WTC11 (cell line): Measurements from ENCODE around the gene FCRLB. TPM values are rescaled to one million over a fixed set of nuclear protein-coding genes. Genes with fewer than 3 reads are reported as not detected.

Experiments used
- ATAC-seq: fragments of 200-7000 bp; cut with Tn5 transposase; 2 replicates; pipeline ENCODE4 v1.10.0; 2021; ENCODE audit warnings: mild to moderate bottlenecking, moderate library complexity
- CTCF ChIA-PET: fragments of 300-600 bp; sonication (Branson Sonifier 250); formaldehyde crosslinking; loops from one replicate; lab custom pipeline; 2021; ENCODE audit warnings: antibody characterized with exemption; lab: Charles Lee
- POLR2A ChIA-PET: fragments of 350-600 bp; sonication (Branson Sonifier 250); formaldehyde crosslinking; loops from one replicate; lab custom pipeline; 2021; ENCODE audit warnings: antibody characterized with exemption; lab: Charles Lee
- DNase-seq: peaks from one replicate; pipeline ENCODE4 v3.0.0; 2021; ENCODE audit warnings: low spot score
- H3K27ac Mint-ChIP-seq: 2 replicates; pipeline ENCODE4 v1.8.0; 2021; ENCODE audit warnings: mixed read lengths
- H3K27me3 Mint-ChIP-seq: 2 replicates; pipeline ENCODE4 v1.8.0; 2021; ENCODE audit warnings: low read depth, mild to moderate bottlenecking, moderate library complexity, mixed read lengths
- H3K36me3 Mint-ChIP-seq: 2 replicates; pipeline ENCODE4 v1.8.0; 2021; ENCODE audit warnings: mixed read lengths
- H3K4me1 Mint-ChIP-seq: 2 replicates; pipeline ENCODE4 v1.8.0; 2022; ENCODE audit warnings: mixed read lengths
- H3K4me3 Mint-ChIP-seq: 2 replicates; pipeline ENCODE4 v1.8.0; 2021; ENCODE audit warnings: mild to moderate bottlenecking, moderate library complexity, mixed read lengths
- H3K9me3 Mint-ChIP-seq: 2 replicates; pipeline ENCODE4 v1.8.0; 2021; ENCODE audit warnings: mixed read lengths
- AFF4 ChIP-seq: sonication (generic); formaldehyde crosslinking; IDR thresholded peaks from 2 replicates; pipeline ENCODE4 v1.8.1; 2023; ENCODE audit warnings: mild to moderate bottlenecking, missing genetic modification reagents, borderline replicate concordance
- ARID4B ChIP-seq: sonication (generic); formaldehyde crosslinking; IDR thresholded peaks from 2 replicates; pipeline ENCODE4 v1.8.0; 2023; ENCODE audit warnings: missing genetic modification reagents, mild to moderate bottlenecking, borderline replicate concordance
- ATF2 ChIP-seq: sonication (generic); formaldehyde crosslinking; IDR thresholded peaks from 2 replicates; pipeline ENCODE4 v1.8.1; 2022; ENCODE audit warnings: low read depth, missing genetic modification reagents, borderline replicate concordance
- CREM ChIP-seq: sonication (generic); formaldehyde crosslinking; IDR thresholded peaks from 2 replicates; pipeline ENCODE4 v1.8.1; 2022; ENCODE audit warnings: mild to moderate bottlenecking, missing genetic modification reagents, moderate library complexity
- FOXK1 ChIP-seq: sonication (generic); formaldehyde crosslinking; IDR thresholded peaks from 2 replicates; pipeline ENCODE4 v1.8.0; 2022; ENCODE audit warnings: mild to moderate bottlenecking, moderate library complexity, missing genetic modification reagents
- GABPB1 ChIP-seq: sonication (generic); formaldehyde crosslinking; IDR thresholded peaks from 2 replicates; pipeline ENCODE4 v1.8.1; 2023; ENCODE audit warnings: mild to moderate bottlenecking, missing genetic modification reagents
- GRHL2 ChIP-seq: fragments of 250-450 bp; sonication (Bioruptor Pico); IDR thresholded peaks from 2 replicates; pipeline ENCODE4 v1.8.0; 2022; ENCODE audit warnings: mild to moderate bottlenecking, moderate library complexity; ENCODE audit not compliant: insufficient replicate concordance, severe bottlenecking
- GTF2I ChIP-seq: fragments of 250-450 bp; sonication (Bioruptor Pico); conservative IDR thresholded peaks from 2 replicates; pipeline ENCODE4 v1.4.0; 2021; ENCODE audit warnings: mild to moderate bottlenecking
- JUN ChIP-seq: sonication (generic); formaldehyde crosslinking; IDR thresholded peaks from 2 replicates; pipeline ENCODE4 v1.8.0; 2023; ENCODE audit warnings: mild to moderate bottlenecking, missing genetic modification reagents
- MLX ChIP-seq: sonication (generic); formaldehyde crosslinking; IDR thresholded peaks from 2 replicates; pipeline ENCODE4 v1.8.1; 2023; ENCODE audit warnings: mild to moderate bottlenecking, missing genetic modification reagents, moderate library complexity
- RELA ChIP-seq: sonication (generic); formaldehyde crosslinking; IDR thresholded peaks from 2 replicates; pipeline ENCODE4 v1.8.1; 2022; ENCODE audit warnings: missing genetic modification reagents, mild to moderate bottlenecking, borderline replicate concordance
- TP53 ChIP-seq: sonication (generic); formaldehyde crosslinking; IDR thresholded peaks from 2 replicates; pipeline ENCODE4 v1.8.1; 2023; ENCODE audit warnings: mild to moderate bottlenecking, missing genetic modification reagents
- USF1 ChIP-seq: sonication (generic); formaldehyde crosslinking; IDR thresholded peaks from 2 replicates; pipeline ENCODE4 v1.8.0; 2022; ENCODE audit warnings: mild to moderate bottlenecking, missing genetic modification reagents
- ZNF219 ChIP-seq: sonication (generic); formaldehyde crosslinking; IDR thresholded peaks from 2 replicates; pipeline ENCODE4 v1.8.0; 2023; ENCODE audit warnings: missing genetic modification reagents, mild to moderate bottlenecking, borderline replicate concordance
- total RNA-seq: library from RNA; stranded (reverse); gene quantifications from 3 replicates; pipeline ENCODE4 v1.2.3, GENCODE V29; 2021

The FCRLB gene
- total RNA-seq, 1 experiment from 2014 or later = 0.37 TPM

GRCh38 chr1:161731981-161732718, 10.8 kb downstream of the FCRLB start (continued):
- TF ChIP-seq ARID4B (CRISPR knock-in tag) = no peak
- TF ChIP-seq FOXK1 = no peak
- no peak for TF ChIP-seq MLX (CRISPR knock-in tag)
- TF ChIP-seq GABPB1 (CRISPR knock-in tag) = no peak
- TF ChIP-seq AFF4 (CRISPR knock-in tag) = no peak
- TF ChIP-seq JUN (CRISPR knock-in tag) = no peak
- TF ChIP-seq CREM (CRISPR knock-in tag) = no peak
- no peak for TF ChIP-seq TP53 (CRISPR knock-in tag)
- TF ChIP-seq GRHL2 = no peak

- TF ChIP-seq ZNF219 = no peak
- no peak for TF ChIP-seq RELA (CRISPR knock-in tag)
- no peak for TF ChIP-seq USF1 (CRISPR knock-in tag)
- TF ChIP-seq GTF2I (CRISPR knock-in tag) = no peak
- TF ChIP-seq, all 79 proteins: peak for 0
- DNase-seq (no peak), ATAC-seq (no peak)
- ChIA-PET POLR2A (interaction anchor here (0.6 kb wide), 1 partner anchor 88 kb away, joined by 3 read pairs; no protein-coding TSS in a partner anchor), CTCF (interaction anchor here (1.1 kb wide), 1 partner anchor 8 kb away, joined by 4 read pairs; no protein-coding TSS in a partner anchor)
- H3K9me3 Mint-ChIP-seq = no peaks in the 10 kb centered on the region
- no peak overlapping the region for H3K27ac Mint-ChIP-seq
- peaks cover 10% of the 10 kb centered on the region for H3K27me3 Mint-ChIP-seq
- H3K36me3 Mint-ChIP-seq = no peaks in the 10 kb centered on the region
- H3K4me1 Mint-ChIP-seq = peaks cover 48% of the 10 kb centered on the region
- no peak overlapping the region for H3K4me3 Mint-ChIP-seq
Measured at GRCh38 chr1:161733526-161733925, 12.2 kb downstream of the FCRLB start.

GRCh38 chr1:161735837-161736236, 14.5 kb downstream of the FCRLB start:
- Mint-ChIP-seq H3K36me3 (no peaks in the 10 kb centered on the region), H3K27me3 (no peaks in the 10 kb centered on the region; the same call in 1 of the 2 replicates), H3K4me1 (peaks cover 50% of the 10 kb centered on the region), H3K4me3 (no peak overlapping the region), H3K27ac (no peak overlapping the region), H3K9me3 (no peaks in the 10 kb centered on the region)
- no peak for TF ChIP-seq ATF2 (CRISPR knock-in tag)
- ChIA-PET POLR2A (no interaction called here), CTCF (interaction anchor here (1.1 to 1.2 kb wide), 2 partner anchors 10 to 251 kb away, joined by 3 read pairs; no protein-coding TSS in a partner anchor)
- DNase-seq (no peak), ATAC-seq (no peak)
